AG08396 (cell line): ENCODE data around the gene OTUB1.
"Not testable (repeated sequence)": the region's sequence is repeated elsewhere in the genome, so short reads cannot be mapped to it uniquely, and the experiment has no call there.

Experiments used
- DNase-seq: peaks from one replicate; pipeline ENCODE4 v3.0.0; 2012; ENCODE audit warnings: low spot score, mixed read lengths

The OTUB1 gene

GRCh38 chr11:64047373-64047772, 61.1 kb downstream of the OTUB1 start:
- DNase-seq = not testable (repeated sequence)
